IPS-NIHi7 (cell line): ENCODE measurements around the gene KLK15.
"Not testable (repeated sequence)": the region's sequence is repeated elsewhere in the genome, so short reads cannot be mapped to it uniquely, and the experiment has no call there.

Source experiments
- DNase-seq: peaks from one replicate; pipeline ENCODE4 v3.0.0; 2012; ENCODE audit warnings: mixed read lengths; ENCODE audit errors: extremely low spot score

The KLK15 gene

GRCh38 chr19:50796634-50797428 lies 36.5 kb downstream of the KLK15 start:
- DNase-seq = no peak

- no peak for DNase-seq
These were observed 37.2 kb downstream of the KLK15 start for GRCh38 chr19:50796128-50796633.

- DNase-seq = no peak
These were observed 37.7 kb downstream of the KLK15 start for GRCh38 chr19:50795664-50796073.

GRCh38 chr19:50794876-50795663 lies 38.3 kb downstream of the KLK15 start:
- peak; percentile 56 for DNase-seq

- DNase-seq = no peak
These were observed 39.1 kb downstream of the KLK15 start for GRCh38 chr19:50794074-50794875.

GRCh38 chr19:50793558-50794065 lies 39.8 kb downstream of the KLK15 start:
- no peak for DNase-seq

GRCh38 chr19:50792272-50793250 lies 40.8 kb downstream of the KLK15 start:
- DNase-seq = no peak

GRCh38 chr19:50791594-50792271 lies 41.6 kb downstream of the KLK15 start:
- DNase-seq = no peak

- no peak for DNase-seq
These were observed 42.4 kb downstream of the KLK15 start for GRCh38 chr19:50790922-50791467.

GRCh38 chr19:50790396-50790795 lies 43.0 kb downstream of the KLK15 start, which contains the start of gene ACP4:
TSS of gene ACP4 (plus strand) at chr19:50790415. CDS start at chr19:50790415, 0 bp downstream.
- DNase-seq = no peak

- no peak for DNase-seq
These were observed 48.0 kb downstream of the KLK15 start for GRCh38 chr19:50785329-50785728.

GRCh38 chr19:50784710-50785109 lies 48.7 kb downstream of the KLK15 start:
- no peak for DNase-seq

- not testable (repeated sequence) for DNase-seq
These were observed 49.6 kb downstream of the KLK15 start for GRCh38 chr19:50783848-50784152.

- no peak for DNase-seq
These were observed 52.5 kb downstream of the KLK15 start for GRCh38 chr19:50780753-50781435.

- DNase-seq = no peak
These were observed 53.6 kb downstream of the KLK15 start for GRCh38 chr19:50779504-50780457.

GRCh38 chr19:50778906-50779430 lies 54.4 kb downstream of the KLK15 start:
- DNase-seq = no peak

GRCh38 chr19:50777830-50778303 lies 55.5 kb downstream of the KLK15 start:
- DNase-seq = peak; percentile 61
